Measurements from ENCODE around the gene FTO. TPM values are rescaled to one million over a fixed set of nuclear protein-coding genes. Genes with fewer than 3 reads are reported as not detected.

The FTO gene
- total RNA-seq, 1 donor from 2014 or later: 106 TPM

- H3K27me3 Mint-ChIP-seq (ENCODE audit: unreplicated experiment): peaks cover 2% of the 10 kb centered on the region
- H3K4me1 Mint-ChIP-seq (ENCODE audit: low read depth, unreplicated experiment): no peaks in the 10 kb centered on the region
These were observed 394.3 kb downstream of the FTO start for GRCh38 chr16:54098247-54098646.

GRCh38 chr16:54099627-54100026, 395.7 kb downstream of the FTO start:
- no peak for DNase-seq
- no peak for TF ChIP-seq CTCF (IDR thresholded peaks at IDR 0.05; ENCODE audit: partially characterized antibody, unreplicated experiment)
- H3K4me1 Mint-ChIP-seq (ENCODE audit: low read depth, unreplicated experiment): no peaks in the 10 kb centered on the region
- H3K27me3 Mint-ChIP-seq (ENCODE audit: unreplicated experiment): peaks cover 2% of the 10 kb centered on the region
- peaks cover 4% of the 10 kb centered on the region for H3K36me3 Mint-ChIP-seq (ENCODE audit: unreplicated experiment)
- no peak overlapping the region for H3K4me3 Mint-ChIP-seq (ENCODE audit: unreplicated experiment)
- H3K9me3 Mint-ChIP-seq (ENCODE audit: unreplicated experiment): peaks cover 3% of the 10 kb centered on the region
- H3K27ac Mint-ChIP-seq (ENCODE audit: unreplicated experiment): no peak overlapping the region

More at GRCh38 chr16:54098247-54098646, 394.3 kb downstream of the FTO start:
- no peak overlapping the region for H3K4me3 Mint-ChIP-seq (ENCODE audit: unreplicated experiment)
- TF ChIP-seq CTCF (IDR thresholded peaks at IDR 0.05; ENCODE audit: partially characterized antibody, unreplicated experiment): no peak
- H3K9me3 Mint-ChIP-seq (ENCODE audit: unreplicated experiment): peaks cover 3% of the 10 kb centered on the region
- H3K27ac Mint-ChIP-seq (ENCODE audit: unreplicated experiment): no peak overlapping the region
- no peak for DNase-seq
- H3K36me3 Mint-ChIP-seq (ENCODE audit: unreplicated experiment): peaks cover 4% of the 10 kb centered on the region

- H3K27ac Mint-ChIP-seq (ENCODE audit: unreplicated experiment): no peak overlapping the region
- H3K27me3 Mint-ChIP-seq (ENCODE audit: unreplicated experiment): no peaks in the 10 kb centered on the region
These were observed 399.2 kb downstream of the FTO start for GRCh38 chr16:54102888-54103866.

GRCh38 chr16:54106057-54106456, 402.1 kb downstream of the FTO start:
- Mint-ChIP-seq H3K27me3 (ENCODE audit: unreplicated experiment) (no peaks in the 10 kb centered on the region), H3K9me3 (ENCODE audit: unreplicated experiment) (peaks cover 5% of the 10 kb centered on the region), H3K36me3 (ENCODE audit: unreplicated experiment) (peaks cover 5% of the 10 kb centered on the region), H3K4me1 (ENCODE audit: low read depth, unreplicated experiment) (peaks cover 10% of the 10 kb centered on the region), H3K27ac (ENCODE audit: unreplicated experiment) (no peak overlapping the region), H3K4me3 (ENCODE audit: unreplicated experiment) (no peak overlapping the region)
- DNase-seq: peak; percentile 30
- no peak for TF ChIP-seq CTCF (IDR thresholded peaks at IDR 0.05; ENCODE audit: partially characterized antibody, unreplicated experiment)

More at GRCh38 chr16:54102888-54103866, 399.2 kb downstream of the FTO start:
- Mint-ChIP-seq H3K36me3 (ENCODE audit: unreplicated experiment) (no peaks in the 10 kb centered on the region), H3K4me3 (ENCODE audit: unreplicated experiment) (no peak overlapping the region), H3K4me1 (ENCODE audit: low read depth, unreplicated experiment) (peaks cover 3% of the 10 kb centered on the region), H3K9me3 (ENCODE audit: unreplicated experiment) (no peaks in the 10 kb centered on the region)
- no peak for TF ChIP-seq CTCF (IDR thresholded peaks at IDR 0.05; ENCODE audit: partially characterized antibody, unreplicated experiment)
- no peak for DNase-seq
